B cell (primary cell): ENCODE results near the gene A1BG. TPM values are rescaled to one million over a fixed set of nuclear protein-coding genes. Genes with fewer than 3 reads are reported as not detected.

Source experiments
- ATAC-seq: fragments of 200-7000 bp; cut with Tn5 transposase; one replicate; pipeline ENCODE4 v1.10.0; 2021; ENCODE audit warnings: low read depth, mild to moderate bottlenecking, moderate number of reproducible peaks, moderate library complexity
- CTCF ChIA-PET: fragments of 350-600 bp; sonication (Branson Sonifier 250); formaldehyde crosslinking; loops from one replicate; lab custom pipeline; 2021; ENCODE audit warnings: antibody characterized with exemption, inconsistent platforms; lab: Charles Lee
- POLR2A ChIA-PET: fragments of 350-600 bp; sonication (Branson Sonifier 250); formaldehyde crosslinking; loops from one replicate; lab custom pipeline; 2021; ENCODE audit warnings: antibody characterized with exemption; lab: Charles Lee
- DNase-seq: peaks from one replicate; pipeline ENCODE4 v3.0.0; 2013
- H2AFZ ChIP-seq: 2 replicates; pipeline ENCODE4 v1.6.1; 2012; ENCODE audit warnings: mild to moderate bottlenecking, low read depth, low read length; ENCODE audit not compliant: insufficient read depth, poor library complexity, severe bottlenecking
- H3K27ac ChIP-seq, 2 donors: 1 replicate in 1 of 2; 2 replicates in 1 of 2; pipeline ENCODE4 v1.5.1; 2012 to 2013; ENCODE audit warnings: low read length in 2 of 2, mild to moderate bottlenecking in 2 of 2, moderate library complexity in 1 of 2
- H3K27me3 ChIP-seq, 4 experiments: fragments of 200-600 bp in 1 of 4; sonication (generic) in 1 of 4; replicated peaks in 1 of 4; 1 replicate in 2 of 4; 2 replicates in 2 of 4; pipeline versions ENCODE4 v1.6.1 to v1.7.0; 2013 to 2016; ENCODE audit warnings: low read length in 3 of 4, mild to moderate bottlenecking in 2 of 4, mixed read lengths in 1 of 4, moderate library complexity in 1 of 4; ENCODE audit not compliant: insufficient read depth in 4 of 4, control insufficient read depth in 3 of 4; ENCODE audit errors: control extremely low read depth in 1 of 4
- H3K36me3 ChIP-seq, 2 experiments: replicated peaks in 1 of 2; 1 replicate in 1 of 2; 2 replicates in 1 of 2; pipeline versions ENCODE4 v1.6.1 to v1.7.1; 2013; ENCODE audit warnings: low read length in 1 of 2; ENCODE audit not compliant: insufficient read depth in 2 of 2, control insufficient read depth in 1 of 2; ENCODE audit errors: control extremely low read depth in 1 of 2, extremely low read depth in 1 of 2
- H3K4me1 ChIP-seq, 2 donors: fragments of 200-600 bp in 1 of 2; sonication (generic) in 1 of 2; 1 replicate in 1 of 2; 2 replicates in 1 of 2; pipeline versions ENCODE4 v1.5.1 to v1.6.1; 2013 to 2017; ENCODE audit warnings: low read length in 2 of 2; ENCODE audit not compliant: control insufficient read depth in 2 of 2, insufficient read depth in 2 of 2
- H3K4me2 ChIP-seq: replicated peaks from 2 replicates; pipeline ENCODE3; 2012; ENCODE audit warnings: mild to moderate bottlenecking, low read depth, low read length; ENCODE audit not compliant: poor library complexity, severe bottlenecking
- H3K4me3 ChIP-seq, 5 experiments: fragments of 200-600 bp in 1 of 5; sonication (generic) in 1 of 5; 1 replicate in 3 of 5; 2 replicates in 2 of 5; pipeline versions ENCODE4 v1.5.1 to v1.7.0; 2011 to 2016; ENCODE audit warnings: low read length in 4 of 5, mild to moderate bottlenecking in 4 of 5, low read depth in 2 of 5, control low read depth in 1 of 5, moderate library complexity in 1 of 5; ENCODE audit not compliant: insufficient read depth in 1 of 5; ENCODE audit errors: control extremely low read depth in 1 of 5, extremely low read depth in 1 of 5
- H3K79me2 ChIP-seq: fragments of 200-600 bp; sonication (generic); one replicate; pipeline ENCODE4 v1.6.0; 2016; ENCODE audit warnings: low read length; ENCODE audit not compliant: control insufficient read depth, insufficient read depth
- H3K9ac ChIP-seq: fragments of 200-600 bp; sonication (generic); 2 replicates; pipeline ENCODE4 v1.6.1; 2017; ENCODE audit warnings: mild to moderate bottlenecking, low read length, moderate library complexity
- H3K9me3 ChIP-seq, 3 donors: one replicate each; pipeline versions ENCODE4 v1.6.1 to v1.7.1; 2013; ENCODE audit warnings: low read length in 2 of 3; ENCODE audit not compliant: control insufficient read depth in 2 of 3, insufficient read depth in 1 of 3; ENCODE audit errors: control extremely low read depth in 1 of 3
- H4K20me1 ChIP-seq: 2 replicates; pipeline ENCODE4 v1.6.0; 2012; ENCODE audit warnings: mild to moderate bottlenecking, low read length; ENCODE audit not compliant: insufficient read depth, control insufficient read depth, poor library complexity, severe bottlenecking
- H3K27ac Mint-ChIP-seq: one replicate; pipeline ENCODE4 v1.8.0; 2021; ENCODE audit warnings: mixed read lengths
- H3K27me3 Mint-ChIP-seq: one replicate; pipeline ENCODE4 v1.8.0; 2021; ENCODE audit warnings: mixed read lengths
- H3K4me1 Mint-ChIP-seq: one replicate; pipeline ENCODE4 v1.8.0; 2021; ENCODE audit warnings: mixed read lengths
- H3K4me3 Mint-ChIP-seq: one replicate; pipeline ENCODE4 v1.8.0; 2021; ENCODE audit warnings: mixed read lengths
- H3K9me3 Mint-ChIP-seq: one replicate; pipeline ENCODE4 v1.8.0; 2022; ENCODE audit warnings: mixed read lengths; ENCODE audit not compliant: insufficient read depth
- CTCF ChIP-seq: fragments of 200-600 bp; IDR thresholded peaks from one replicate; pipeline ENCODE4 v1.8.0; 2022; ENCODE audit warnings: antibody characterized with exemption, mild to moderate bottlenecking
- EZH2 ChIP-seq: IDR thresholded peaks from 2 replicates; pipeline ENCODE4 v1.6.1; 2012; ENCODE audit warnings: borderline replicate concordance, low read depth, mild to moderate bottlenecking, moderate library complexity, low read length; ENCODE audit not compliant: insufficient read depth, poor library complexity, severe bottlenecking
- WGBS: methylation state at CpG from one replicate; pipeline ENCODE4 v1.1.5; 2013; ENCODE audit warnings: missing lambda C conversion rate; ENCODE audit not compliant: insufficient coverage; 5-methylcytosine and 5-hydroxymethylcytosine counted together
- intact Hi-C: fragments of 100-400 bp; cut with micrococcal nuclease; formaldehyde crosslinking; loops from one replicate; pipeline ENCODE4 v1.10.0; 2022
- polyA plus RNA-seq: library from polyadenylated mRNA; depleted of rRNA; stranded (reverse); fragments of >200 nt; gene quantifications from 2 replicates; pipeline ENCODE4 v1.2.3, GENCODE V29; 2012
- total RNA-seq, 2 donors: library from RNA; stranded (reverse); fragments of 120-200 nt in 1 of 2; gene quantifications; 1 replicate in 1 of 2; 2 replicates in 1 of 2; pipeline versions ENCODE4 v1.2.3 to v1.2.4, GENCODE V29; 2013 to 2022

A1BG gene
- total and polyA plus RNA-seq, 2 donors (not counting 1 experiment from before 2014, with no cell fraction given): 18.4 to 52.6 TPM

GRCh38 chr19:58350871-58351557 lies 2.3 kb downstream of the A1BG start:
- Histone ChIP-seq H3K9me3 (peaks cover 0 to 5% (median 0%) of the 10 kb centered on the region in 3 donors), H3K4me2 (peak overlapping the region; percentile 41), H3K79me2 (peaks cover 11% of the 10 kb centered on the region), H2AFZ (no peak overlapping the region), H3K4me1 (peaks cover 18 to 33% of the 10 kb centered on the region in 2 donors), H3K4me3 (no peak overlapping the region), H3K27me3 (no peaks in the 10 kb centered on the region), H4K20me1 (peaks cover 6% of the 10 kb centered on the region), H3K9ac (no peak overlapping the region), H3K36me3 (no peaks in the 10 kb centered on the region), H3K27ac (no peak overlapping the region)
- H3K4me1 Mint-ChIP-seq: peaks cover 31% of the 10 kb centered on the region
- CTCF ChIA-PET: interaction anchor here (1.8 kb wide), 1 partner anchor 11 kb away, joined by 4 read pairs; the partner anchor contains the start of gene ZNF497
- no peaks in the 10 kb centered on the region for H3K27me3 Mint-ChIP-seq
- TF ChIP-seq EZH2: no peak
- TF ChIP-seq CTCF: no peak
- peak; percentile 9 for DNase-seq
- H3K27ac Mint-ChIP-seq: no peak overlapping the region
- intact Hi-C loops: no loop called here
- H3K4me3 Mint-ChIP-seq: peak overlapping the region; percentile 41
- POLR2A ChIA-PET: no interaction called here
- no peaks in the 10 kb centered on the region for H3K9me3 Mint-ChIP-seq
- 91% methylated on average over 34 of the region's 34 CpGs for WGBS
- ATAC-seq: no peak
